Neural progenitor cell (in vitro differentiated cells): ENCODE data around the gene UBC.

Experiments
- EZH2phosphoT487 ChIP-seq: fragments of 200-600 bp; sonication (generic); IDR thresholded peaks from 2 replicates; pipeline ENCODE4 v1.6.1; 2017; ENCODE audit warnings: antibody characterized with exemption
- TF ChIP-seq, protein P1 (sequence below): fragments of 200-600 bp; sonication (generic); IDR thresholded peaks from 2 replicates; pipeline ENCODE4 v1.5.1; 2017; ENCODE audit warnings: antibody characterized with exemption, mild to moderate bottlenecking

GRCh38 chr12:124870515-124870914 is 43.9 kb downstream of the UBC start:
- TF ChIP-seq, protein P1, sequence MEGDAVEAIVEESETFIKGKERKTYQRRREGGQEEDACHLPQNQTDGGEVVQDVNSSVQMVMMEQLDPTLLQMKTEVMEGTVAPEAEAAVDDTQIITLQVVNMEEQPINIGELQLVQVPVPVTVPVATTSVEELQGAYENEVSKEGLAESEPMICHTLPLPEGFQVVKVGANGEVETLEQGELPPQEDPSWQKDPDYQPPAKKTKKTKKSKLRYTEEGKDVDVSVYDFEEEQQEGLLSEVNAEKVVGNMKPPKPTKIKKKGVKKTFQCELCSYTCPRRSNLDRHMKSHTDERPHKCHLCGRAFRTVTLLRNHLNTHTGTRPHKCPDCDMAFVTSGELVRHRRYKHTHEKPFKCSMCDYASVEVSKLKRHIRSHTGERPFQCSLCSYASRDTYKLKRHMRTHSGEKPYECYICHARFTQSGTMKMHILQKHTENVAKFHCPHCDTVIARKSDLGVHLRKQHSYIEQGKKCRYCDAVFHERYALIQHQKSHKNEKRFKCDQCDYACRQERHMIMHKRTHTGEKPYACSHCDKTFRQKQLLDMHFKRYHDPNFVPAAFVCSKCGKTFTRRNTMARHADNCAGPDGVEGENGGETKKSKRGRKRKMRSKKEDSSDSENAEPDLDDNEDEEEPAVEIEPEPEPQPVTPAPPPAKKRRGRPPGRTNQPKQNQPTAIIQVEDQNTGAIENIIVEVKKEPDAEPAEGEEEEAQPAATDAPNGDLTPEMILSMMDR: no peak
- no peak for TF ChIP-seq EZH2phosphoT487
